Activated T-helper 1 cell treated with Interleukin-2 at 50 U/mL for 16 hours (primary cell): ENCODE data around the gene NT5DC4.

Source experiments
- DNase-seq: peaks from one replicate; pipeline ENCODE4 v3.0.0-alpha.2; 2020; ENCODE audit warnings: low read depth

NT5DC4 gene

GRCh38 chr2:112723547-112723940 is 2.7 kb downstream of the NT5DC4 start:
- no peak for DNase-seq

GRCh38 chr2:112723995-112724394 is 3.2 kb downstream of the NT5DC4 start:
- DNase-seq: no peak

GRCh38 chr2:112724591-112725525 is 4.0 kb downstream of the NT5DC4 start:
- DNase-seq: no peak

GRCh38 chr2:112725545-112726457 is 5.0 kb downstream of the NT5DC4 start:
- DNase-seq: no peak

GRCh38 chr2:112726487-112727190 is 5.8 kb downstream of the NT5DC4 start:
- peak; percentile 78 for DNase-seq

GRCh38 chr2:112727276-112728028 is 6.6 kb downstream of the NT5DC4 start:
- no peak for DNase-seq

GRCh38 chr2:112728029-112728362 is 7.2 kb downstream of the NT5DC4 start:
- DNase-seq: no peak

GRCh38 chr2:112728378-112729175 is 7.8 kb downstream of the NT5DC4 start:
- DNase-seq: no peak

GRCh38 chr2:112730216-112730615 is 9.4 kb downstream of the NT5DC4 start:
- DNase-seq: no peak

- DNase-seq: no peak
These were observed 10.0 kb downstream of the NT5DC4 start for GRCh38 chr2:112730791-112731190.

GRCh38 chr2:112731479-112731878 is 10.7 kb downstream of the NT5DC4 start:
- no peak for DNase-seq

GRCh38 chr2:112733456-112733855 is 12.6 kb downstream of the NT5DC4 start:
- no peak for DNase-seq

- no peak for DNase-seq
These were observed 13.1 kb downstream of the NT5DC4 start for GRCh38 chr2:112733871-112734270.

- DNase-seq: no peak
These were observed 16.9 kb downstream of the NT5DC4 start for GRCh38 chr2:112737542-112738232.

GRCh38 chr2:112740527-112740926 is 19.7 kb downstream of the NT5DC4 start:
- no peak for DNase-seq

GRCh38 chr2:112749755-112750559 is 29.1 kb downstream of the NT5DC4 start:
- peak; percentile 61 for DNase-seq

- DNase-seq: no peak
These were observed 29.7 kb downstream of the NT5DC4 start for GRCh38 chr2:112750560-112750843.

GRCh38 chr2:112751451-112752197 is 30.8 kb downstream of the NT5DC4 start:
- no peak for DNase-seq

- DNase-seq: no peak
These were observed 31.8 kb downstream of the NT5DC4 start for GRCh38 chr2:112752667-112753066.
